ENCODE data around the gene MIDN.

DNA sequence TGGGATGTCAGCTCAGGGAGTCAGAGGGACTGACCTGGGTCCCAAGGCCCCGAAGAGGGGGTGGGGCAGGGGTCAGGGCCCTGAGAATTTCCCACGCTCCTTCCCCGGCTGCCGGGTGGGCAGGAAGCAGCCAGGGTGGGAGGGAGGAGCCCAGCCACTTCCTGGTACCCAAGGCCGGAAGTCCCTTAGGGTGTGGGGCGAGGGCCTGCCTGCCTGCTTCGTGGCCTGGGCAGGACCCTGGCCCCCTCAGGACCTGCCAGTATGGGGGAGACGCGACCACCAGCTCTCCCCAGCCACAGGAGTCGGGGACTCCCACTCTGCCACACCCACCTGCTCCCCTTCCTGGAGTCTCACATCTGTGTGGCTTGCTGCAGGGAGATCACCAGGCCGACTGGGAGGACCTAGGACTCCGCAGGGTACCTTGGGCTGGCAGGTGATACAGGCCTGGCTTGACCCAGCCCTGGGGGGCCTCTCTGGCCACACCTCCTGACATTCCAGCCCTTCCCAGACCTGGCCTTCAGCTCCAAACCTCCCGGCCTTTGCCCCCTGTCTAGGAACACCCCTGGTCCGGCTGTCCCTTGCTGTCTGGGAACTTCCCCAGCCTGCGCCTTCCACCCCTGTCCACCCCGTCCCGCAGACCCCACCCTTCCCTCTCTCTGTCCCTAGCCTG is 11.0 kb downstream of the MIDN start:
- TF ChIP-seq, protein P1, sequence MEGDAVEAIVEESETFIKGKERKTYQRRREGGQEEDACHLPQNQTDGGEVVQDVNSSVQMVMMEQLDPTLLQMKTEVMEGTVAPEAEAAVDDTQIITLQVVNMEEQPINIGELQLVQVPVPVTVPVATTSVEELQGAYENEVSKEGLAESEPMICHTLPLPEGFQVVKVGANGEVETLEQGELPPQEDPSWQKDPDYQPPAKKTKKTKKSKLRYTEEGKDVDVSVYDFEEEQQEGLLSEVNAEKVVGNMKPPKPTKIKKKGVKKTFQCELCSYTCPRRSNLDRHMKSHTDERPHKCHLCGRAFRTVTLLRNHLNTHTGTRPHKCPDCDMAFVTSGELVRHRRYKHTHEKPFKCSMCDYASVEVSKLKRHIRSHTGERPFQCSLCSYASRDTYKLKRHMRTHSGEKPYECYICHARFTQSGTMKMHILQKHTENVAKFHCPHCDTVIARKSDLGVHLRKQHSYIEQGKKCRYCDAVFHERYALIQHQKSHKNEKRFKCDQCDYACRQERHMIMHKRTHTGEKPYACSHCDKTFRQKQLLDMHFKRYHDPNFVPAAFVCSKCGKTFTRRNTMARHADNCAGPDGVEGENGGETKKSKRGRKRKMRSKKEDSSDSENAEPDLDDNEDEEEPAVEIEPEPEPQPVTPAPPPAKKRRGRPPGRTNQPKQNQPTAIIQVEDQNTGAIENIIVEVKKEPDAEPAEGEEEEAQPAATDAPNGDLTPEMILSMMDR (IDR thresholded peaks at IDR 0.05; ENCODE audit: low read length), result no peak
- TF ChIP-seq EZH2 (optimal IDR thresholded peaks at IDR 0.05; ENCODE audit: low read depth, low read length), result no peak

Measured in MM.1S (cell line).